Anterior cingulate cortex (tissue), 58 donors: ENCODE measurements around the gene S100A16.

Experiments used
- DNase-seq, 58 donors: peaks; one replicate each; lab custom pipeline; 2025; lab: John Stamatoyannopoulos, UW

S100A16 gene

GRCh38 chr1:153617663-153618062 lies 4.7 kb upstream of the S100A16 start:
- peak in 20 of 58 donors; percentile 7 to 65 (median 32) for DNase-seq

- DNase-seq, result peak in 2 of 58 donors; percentile 12 to 13
Observed at GRCh38 chr1:153616917-153617311, 4.0 kb upstream of the S100A16 start.

- DNase-seq, result no peak
Observed at GRCh38 chr1:153616144-153616916, 3.4 kb upstream of the S100A16 start, which contains the start of gene S100A14. Gene S100A14 (minus strand): TSS chr1:153616325. CDS start chr1:153615858, 467 bp downstream.

GRCh38 chr1:153615406-153615805 lies 2.5 kb upstream of the S100A16 start:
- DNase-seq, result no peak

- DNase-seq, result no peak
Observed at GRCh38 chr1:153614906-153615305, 2.0 kb upstream of the S100A16 start.

GRCh38 chr1:153614189-153614900 lies 1.4 kb upstream of the S100A16 start:
- DNase-seq, result no peak

GRCh38 chr1:153613406-153613805 lies 469 bp upstream of the S100A16 start:
- no peak for DNase-seq

GRCh38 chr1:153612111-153612754 lies 704 bp downstream of the S100A16 start:
- DNase-seq, result peak in 2 of 58 donors; percentile 16 to 22

GRCh38 chr1:153611356-153611755 lies 1.6 kb downstream of the S100A16 start:
- DNase-seq, result no peak

GRCh38 chr1:153610811-153611301 lies 2.1 kb downstream of the S100A16 start:
- no peak for DNase-seq

- DNase-seq, result no peak
Observed at GRCh38 chr1:153610334-153610733, 2.6 kb downstream of the S100A16 start.

GRCh38 chr1:153609585-153609907 lies 3.4 kb downstream of the S100A16 start:
- no peak for DNase-seq

GRCh38 chr1:153608742-153609584 lies 4.0 kb downstream of the S100A16 start:
- peak in 42 of 58 donors; percentile 5 to 95 (median 41) for DNase-seq

GRCh38 chr1:153608089-153608682 lies 4.8 kb downstream of the S100A16 start:
- DNase-seq, result no peak

- no peak for DNase-seq
Observed at GRCh38 chr1:153607381-153607780, 5.6 kb downstream of the S100A16 start.

- no peak for DNase-seq
Observed at GRCh38 chr1:153606194-153606593, 6.7 kb downstream of the S100A16 start.

GRCh38 chr1:153602749-153603148 lies 10.2 kb downstream of the S100A16 start:
- DNase-seq, result no peak

- no peak for DNase-seq
Observed at GRCh38 chr1:153599847-153600246, 13.1 kb downstream of the S100A16 start.

- DNase-seq, result peak in 4 of 58 donors; percentile 9 to 25 (median 20)
Observed at GRCh38 chr1:153598309-153599172, 14.4 kb downstream of the S100A16 start.
